Middle frontal gyrus (tissue), 1 donor: ENCODE data around the gene LOC128125822.

Experiments
- DNase-seq: peaks from one replicate; pipeline ENCODE4 v3.0.0-alpha.2; 2015; ENCODE audit warnings: low spot score; ENCODE audit errors: extremely low spot score

LOC128125822 gene

DNA sequence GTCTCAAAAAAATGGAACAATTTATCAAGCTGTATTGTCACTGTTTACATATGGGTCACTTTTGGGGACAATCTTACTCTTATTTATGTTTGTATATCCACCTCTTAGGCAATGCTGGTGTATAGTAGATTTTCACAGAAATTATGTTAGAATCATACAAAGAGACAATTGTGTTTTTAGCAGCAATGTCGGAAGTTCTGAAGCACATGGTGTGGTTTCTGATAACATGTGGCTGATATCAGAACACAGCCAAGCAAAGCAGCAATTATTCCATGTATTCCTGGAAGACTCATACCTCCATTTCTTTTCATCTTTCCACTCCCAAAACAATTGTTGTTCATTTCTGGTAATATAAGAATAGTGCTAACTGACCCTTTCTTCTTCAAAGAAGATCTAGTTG lies 17.5 kb upstream of the LOC128125822 start:
- no peak for DNase-seq

DNA sequence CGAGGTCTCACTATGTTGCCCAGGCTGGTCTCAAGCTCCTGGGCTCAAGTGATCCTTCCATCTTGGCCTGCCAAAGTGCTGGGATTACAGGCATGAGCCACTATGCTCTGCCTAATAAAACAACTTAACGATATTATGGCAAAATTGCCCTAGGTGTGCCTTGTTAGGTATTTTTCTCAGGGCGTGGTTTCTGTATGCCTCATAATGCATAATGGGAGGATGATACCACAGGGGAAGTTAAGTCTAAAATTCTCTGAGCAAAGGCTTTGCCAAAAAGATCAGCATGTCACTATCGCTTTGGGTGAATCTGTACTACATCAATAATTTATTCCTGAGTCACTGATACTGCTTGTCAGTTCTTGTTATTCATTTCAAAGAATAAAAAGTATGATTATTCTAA lies 15.9 kb upstream of the LOC128125822 start:
- DNase-seq = no peak

DNA sequence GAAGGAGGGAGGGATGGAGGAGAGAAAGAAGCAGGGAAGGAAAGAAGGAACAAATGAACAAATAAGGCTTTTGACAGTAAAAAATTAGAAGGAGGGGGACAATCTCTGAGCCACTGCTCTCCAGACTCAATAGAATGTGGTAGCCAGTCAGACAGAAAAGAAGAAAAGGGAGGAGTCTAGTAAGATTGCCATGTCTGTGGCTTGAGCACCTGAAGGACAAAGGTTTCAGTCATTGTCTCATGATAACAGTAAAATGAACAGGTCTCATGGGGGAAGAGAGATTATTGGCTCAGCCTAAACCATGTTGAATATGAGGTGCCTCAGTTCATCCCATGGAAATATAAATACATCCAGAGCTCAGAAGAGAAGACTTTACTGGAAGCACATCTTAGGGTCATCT lies 14.0 kb upstream of the LOC128125822 start:
- DNase-seq = no peak

DNA sequence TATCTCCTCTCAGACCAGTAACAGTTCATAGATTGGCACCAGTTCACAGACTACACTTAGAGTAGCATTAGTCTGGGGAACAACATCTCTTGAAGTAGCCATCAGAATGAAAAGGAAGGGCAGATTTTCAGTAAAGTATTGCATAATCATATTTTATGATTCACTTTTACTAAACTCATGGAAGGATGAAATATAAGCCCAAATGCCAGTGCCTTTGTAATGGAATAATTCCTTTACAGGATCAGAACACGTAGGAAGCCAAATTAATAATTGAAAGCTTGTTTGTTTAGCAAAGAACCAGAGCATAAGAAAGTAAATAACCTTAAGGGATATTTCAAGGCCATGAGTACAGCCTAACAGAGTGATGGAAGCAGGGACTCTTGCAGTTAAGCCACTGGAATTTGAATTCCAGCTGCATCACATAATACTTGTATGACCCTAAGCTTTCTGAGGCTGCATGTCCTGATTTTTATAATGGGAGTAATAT lies 11.4 kb upstream of the LOC128125822 start:
- no peak for DNase-seq

DNA sequence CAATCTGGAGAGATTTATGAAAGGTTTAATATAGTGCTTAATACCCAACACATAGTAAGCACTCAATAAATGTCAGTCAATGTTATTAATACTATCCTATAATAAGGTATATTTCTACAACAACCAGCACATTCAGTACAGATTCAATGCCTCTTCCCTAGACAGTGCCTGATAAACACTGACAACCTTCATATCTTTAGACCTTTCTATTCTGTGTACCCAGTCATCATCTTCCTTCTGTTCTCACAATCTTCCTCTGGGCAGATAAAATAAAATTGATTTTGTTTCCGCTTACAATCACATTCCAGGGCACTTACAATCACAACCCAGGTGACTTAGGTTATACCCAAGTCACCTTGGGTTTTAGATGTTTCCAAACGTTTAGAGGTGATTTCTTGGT lies 11.0 kb upstream of the LOC128125822 start:
- no peak for DNase-seq

DNA sequence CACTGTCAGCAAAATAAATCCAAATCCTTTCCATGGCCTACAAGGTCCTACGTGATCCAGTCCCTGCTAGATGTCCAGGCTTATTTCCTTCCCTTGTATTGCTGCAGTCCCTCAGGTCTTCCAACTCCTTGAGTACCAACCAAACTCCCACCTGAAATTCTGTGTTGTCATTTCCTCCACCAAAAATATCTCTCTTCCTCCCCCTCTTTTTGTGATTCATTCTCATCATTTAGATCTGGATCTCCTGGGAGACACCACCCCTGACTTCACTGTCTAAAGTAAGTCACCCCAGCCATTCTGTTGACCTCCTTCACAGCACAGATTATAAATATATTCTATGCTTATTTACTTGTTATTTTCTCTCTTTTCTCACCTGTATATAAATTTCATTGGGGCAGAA lies 9.0 kb upstream of the LOC128125822 start:
- no peak for DNase-seq

DNA sequence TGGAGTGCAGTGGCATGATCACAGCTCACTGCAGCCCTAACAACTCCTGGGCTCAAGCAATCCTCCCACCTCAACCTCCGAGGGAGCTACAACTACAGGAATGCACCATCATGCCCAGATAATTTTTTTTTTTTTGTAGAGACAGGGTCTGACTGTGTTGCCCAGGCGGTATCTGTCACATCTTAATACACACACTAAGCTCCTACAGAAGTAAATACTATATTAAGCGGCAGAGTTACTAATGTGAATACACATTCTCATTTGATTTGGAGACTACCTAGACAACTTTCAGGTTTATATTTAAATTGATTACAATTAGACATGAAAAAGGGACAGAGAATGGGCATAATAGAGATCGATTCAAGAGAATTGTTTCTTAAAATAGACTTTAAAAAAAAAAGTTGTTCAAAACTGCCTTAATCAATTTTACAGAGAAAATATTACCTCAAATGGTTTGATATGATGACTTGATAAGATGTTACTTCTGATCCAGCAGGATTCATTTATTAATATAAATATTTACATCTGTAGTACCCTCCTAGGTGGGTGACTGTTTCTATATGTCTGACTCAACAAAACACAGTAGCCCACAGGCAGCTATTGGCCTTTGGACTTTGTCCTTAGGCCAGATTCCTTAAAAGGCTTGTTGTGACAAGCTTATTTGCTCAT lies 7.1 kb upstream of the LOC128125822 start:
- no peak for DNase-seq

DNA sequence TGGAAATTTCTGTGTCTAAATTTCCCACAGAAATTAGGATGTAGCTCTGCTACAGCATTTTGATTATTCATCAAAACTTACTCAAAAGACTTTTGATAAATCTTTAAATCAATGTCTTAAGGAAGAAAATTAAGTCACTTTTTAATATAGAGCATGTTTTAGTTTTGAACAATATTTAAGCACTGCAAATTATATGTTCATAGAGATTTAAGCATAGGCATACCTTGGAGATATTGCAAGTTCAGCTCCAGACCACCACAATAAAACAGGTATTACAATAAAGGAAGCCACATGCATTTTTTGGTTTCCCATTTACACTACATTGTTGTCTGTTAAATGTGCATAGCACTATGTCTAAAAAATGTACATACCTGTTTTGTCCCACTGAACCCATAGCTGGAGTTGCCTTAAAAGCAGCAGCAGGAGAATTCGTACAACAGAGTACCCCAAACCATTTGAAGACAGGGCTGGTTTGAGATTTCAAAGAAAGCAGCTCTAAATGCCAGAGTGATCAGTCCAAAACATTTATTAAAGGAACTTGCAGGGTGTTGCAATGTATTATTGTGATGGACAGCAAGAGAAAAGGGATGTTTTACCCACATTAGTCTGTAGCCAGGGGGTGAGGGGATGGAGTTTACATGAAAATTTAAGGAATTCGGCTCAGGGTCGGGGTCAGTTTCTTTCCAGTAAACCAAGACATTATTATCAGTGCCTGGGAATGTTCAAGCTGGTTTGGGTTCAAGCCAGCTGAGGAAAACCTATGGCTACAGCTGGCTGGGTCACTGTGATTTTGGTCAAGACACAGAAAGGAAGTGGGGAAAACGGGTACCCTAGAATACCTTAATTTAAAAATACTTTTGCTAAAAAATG lies 6.3 kb upstream of the LOC128125822 start:
- no peak for DNase-seq

DNA sequence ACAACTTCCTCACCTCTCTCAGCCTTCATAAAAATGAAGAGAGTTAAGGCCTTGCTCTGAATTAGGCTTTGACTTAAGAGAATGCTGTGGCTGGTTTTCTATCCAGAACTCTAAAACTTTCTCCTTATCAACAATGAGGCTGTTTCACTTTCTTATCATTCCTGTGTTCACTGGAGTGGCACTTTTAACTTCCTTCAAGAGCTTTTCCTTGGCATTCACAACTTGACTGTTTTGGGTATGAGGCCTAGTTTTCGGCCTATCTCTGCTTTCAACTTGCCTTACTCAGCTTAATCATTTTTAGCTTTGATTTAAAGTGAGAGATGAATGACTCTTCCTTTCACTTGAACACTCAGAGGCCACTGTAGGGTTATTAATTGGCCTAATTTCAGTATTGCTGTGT lies 4.3 kb upstream of the LOC128125822 start:
- no peak for DNase-seq

DNA sequence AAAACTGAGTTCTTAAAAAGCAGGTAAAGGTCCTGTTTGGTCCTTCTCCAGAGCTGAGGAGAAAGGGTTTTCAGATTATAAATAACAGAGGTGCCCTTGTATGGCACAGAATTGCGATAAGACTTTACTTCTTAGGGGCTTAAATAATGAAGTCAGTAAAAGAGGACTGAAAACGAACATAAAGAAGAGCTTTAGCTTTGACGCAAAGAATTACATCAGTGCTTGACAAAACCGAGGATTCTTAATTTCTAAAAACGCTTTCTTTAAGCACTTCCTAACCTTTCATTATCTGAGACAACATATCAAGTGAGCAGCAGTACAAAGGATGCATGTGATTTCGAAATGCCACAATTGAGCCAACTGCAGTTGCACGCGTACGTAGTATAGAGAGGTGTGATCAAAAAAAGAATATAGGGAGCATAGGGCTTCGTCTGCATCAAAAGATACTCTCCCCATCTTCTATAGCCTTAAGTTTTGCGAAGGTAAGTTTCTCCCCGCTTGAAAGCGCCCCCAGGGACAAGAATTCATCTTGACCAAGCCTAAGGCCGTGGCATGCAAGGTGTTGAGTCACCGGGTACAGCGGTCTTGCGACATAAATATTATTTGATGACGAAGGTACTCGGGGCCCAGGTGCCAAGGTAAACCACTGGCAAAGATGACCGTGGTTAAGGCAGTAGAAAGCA lies 778 bp upstream of the LOC128125822 start:
- peak; percentile 20 for DNase-seq

DNA sequence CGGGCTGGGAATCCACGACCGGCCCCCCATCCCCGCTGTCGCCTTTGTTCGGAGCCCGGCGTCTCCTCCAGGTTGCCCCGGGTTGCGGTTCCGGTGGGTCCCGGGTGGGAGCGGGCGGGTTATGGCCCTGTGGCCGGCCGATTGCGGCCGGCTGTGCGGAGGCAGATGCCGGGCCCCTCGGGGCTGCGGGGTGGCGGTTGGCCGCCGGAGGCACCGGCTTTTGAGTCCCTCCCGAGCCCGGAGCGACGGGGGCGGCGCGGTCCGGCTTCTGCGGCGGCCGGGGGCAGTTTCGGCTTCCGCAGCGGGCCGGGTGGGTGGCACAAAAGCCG lies 431 bp downstream of the LOC128125822 start:
- DNase-seq = no peak

DNA sequence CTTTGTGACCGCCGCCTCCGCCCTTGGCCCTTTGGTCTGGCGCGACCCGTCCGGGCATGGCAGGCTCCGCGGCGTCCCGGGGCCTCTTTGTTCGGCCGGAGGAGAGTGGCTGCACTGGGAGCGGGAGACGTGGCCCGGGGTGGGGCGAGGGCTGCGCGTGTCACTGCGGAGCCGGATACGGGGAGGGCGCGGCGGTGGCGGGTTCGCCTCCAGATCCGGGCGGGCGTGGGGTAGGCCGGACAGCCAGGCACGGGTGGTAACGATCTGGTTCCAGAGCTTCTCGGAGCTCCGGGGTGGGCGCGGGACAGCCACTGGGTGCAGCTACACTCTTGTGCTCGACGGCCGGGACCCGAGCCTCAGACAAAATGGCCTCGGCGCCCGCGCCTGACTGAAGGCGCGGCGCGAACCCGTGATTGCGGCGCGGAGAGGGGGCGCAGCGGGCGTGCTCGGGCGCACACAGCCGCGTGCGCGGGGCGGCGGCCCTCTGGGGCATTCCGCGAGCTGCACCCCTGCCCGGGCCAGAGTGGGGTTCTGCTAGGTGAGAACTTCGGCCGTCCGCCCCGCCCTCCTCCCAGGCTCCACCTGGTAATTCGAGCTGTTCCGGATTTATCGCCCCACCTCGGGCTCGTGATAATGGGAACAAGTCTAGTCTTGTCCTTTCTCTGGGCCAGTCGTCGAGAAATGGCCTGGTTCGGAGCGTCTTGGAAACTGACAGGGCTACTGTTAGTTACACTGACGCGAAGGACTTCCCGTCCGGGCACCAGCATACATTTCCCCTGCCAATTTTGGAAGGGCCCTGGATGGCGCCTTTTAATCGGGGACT lies 1.0 kb downstream of the LOC128125822 start:
- peak; percentile 36 for DNase-seq

DNA sequence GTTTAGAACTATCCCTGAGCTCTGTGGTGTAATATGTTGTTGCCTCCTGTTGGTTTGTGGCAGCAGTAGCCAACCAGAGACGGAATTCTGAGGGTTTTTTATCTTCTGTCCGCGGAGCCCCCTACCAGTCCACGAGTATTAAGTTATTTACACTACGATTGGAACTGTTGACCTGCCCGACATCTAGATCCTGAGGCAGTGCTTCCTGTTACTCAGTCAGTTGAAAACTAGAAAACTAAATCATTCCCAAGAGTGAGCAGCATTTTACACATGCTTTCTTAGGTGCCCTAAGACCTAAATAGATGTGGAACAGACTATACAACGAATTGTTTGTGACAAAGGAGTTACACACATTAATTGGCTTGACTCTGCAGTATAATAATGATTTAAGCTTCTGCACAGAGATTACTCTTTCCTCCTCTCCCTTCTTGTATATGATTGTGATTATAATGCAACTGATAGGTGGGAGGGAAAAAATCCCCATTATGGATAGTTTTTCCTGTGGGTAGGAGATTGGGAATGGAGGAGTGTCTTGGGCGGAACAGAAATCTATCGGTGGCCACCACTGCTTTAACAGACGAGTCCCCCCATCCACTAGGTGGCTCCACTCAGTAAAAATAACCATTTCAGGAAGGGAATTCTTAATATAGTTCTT lies 1.7 kb downstream of the LOC128125822 start:
- no peak for DNase-seq

DNA sequence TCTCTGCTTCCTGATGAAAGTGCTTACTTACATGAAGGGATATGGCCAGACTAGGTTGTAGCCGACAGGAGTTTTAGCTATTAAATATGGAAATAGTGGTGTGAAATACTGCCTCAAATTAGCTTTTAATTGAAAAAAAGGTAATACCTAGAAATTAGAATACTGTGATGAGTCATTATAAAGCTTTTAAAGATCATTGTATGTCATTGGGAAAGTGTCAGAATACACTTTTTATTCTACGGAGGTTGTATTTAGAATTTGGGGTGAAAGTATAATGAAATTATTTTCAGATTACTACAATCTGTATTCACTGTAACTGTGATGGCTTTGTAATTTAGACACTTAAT lies 2.2 kb downstream of the LOC128125822 start:
- no peak for DNase-seq

DNA sequence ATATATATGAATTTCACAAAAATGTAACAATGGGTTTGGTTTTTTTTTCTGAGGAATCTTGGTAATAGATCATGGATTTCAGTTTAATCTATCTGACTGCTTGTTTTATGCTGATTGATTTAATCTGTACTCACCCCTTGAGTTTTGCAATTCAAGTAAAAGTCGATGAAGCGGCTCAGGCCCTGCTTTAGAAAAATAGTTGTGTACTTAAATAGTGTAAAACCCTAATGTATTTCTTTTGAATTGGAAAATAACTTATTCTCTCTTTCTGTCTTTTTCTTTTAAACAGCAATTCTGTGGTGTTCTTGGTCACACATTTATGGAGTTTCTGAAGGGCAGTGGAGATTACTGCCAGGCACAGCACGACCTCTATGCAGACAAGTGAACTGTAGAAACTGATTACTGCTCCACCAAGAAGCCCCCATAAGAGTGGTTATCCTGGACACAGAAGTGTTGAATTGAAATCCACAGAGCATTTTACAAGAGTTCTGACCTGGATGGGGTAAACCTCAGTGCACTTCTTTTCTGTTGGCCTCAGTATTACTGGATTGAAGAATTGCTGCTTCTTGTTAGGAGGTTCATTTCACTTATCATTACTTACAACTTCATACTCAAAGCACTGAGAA lies 4.0 kb downstream of the LOC128125822 start:
- no peak for DNase-seq

DNA sequence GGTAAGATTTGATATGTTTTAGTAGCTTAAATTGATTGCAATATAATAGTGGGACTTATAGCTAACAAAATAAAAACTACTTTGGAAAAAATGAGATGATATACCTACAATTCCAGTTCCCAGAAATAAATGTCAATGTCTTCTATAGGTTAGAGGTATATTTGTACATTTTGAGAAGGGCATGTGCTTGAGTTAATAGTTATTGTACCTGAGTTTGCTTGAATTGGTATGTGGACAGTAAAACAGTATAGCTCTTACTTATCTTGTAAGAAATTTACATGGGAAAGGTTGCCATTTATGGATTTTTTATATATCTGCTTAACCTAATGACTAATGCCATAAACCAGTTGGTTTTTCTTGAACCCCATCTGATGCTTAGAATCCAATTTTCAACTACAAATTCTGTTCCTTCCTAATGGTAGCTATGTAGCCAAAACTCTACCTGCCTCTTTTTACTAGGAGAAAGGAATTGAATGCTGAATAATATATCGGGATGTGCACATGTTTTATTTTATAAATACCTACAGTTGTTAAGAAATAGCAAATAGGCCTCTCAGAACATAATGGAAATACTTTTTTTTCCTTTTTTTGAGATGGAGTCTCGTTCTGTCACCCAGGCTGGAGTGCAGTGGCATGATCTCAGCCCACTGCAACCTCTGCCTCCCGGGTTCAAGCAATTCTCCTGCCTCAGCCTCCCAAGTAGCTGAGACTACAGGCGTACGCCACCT lies 4.9 kb downstream of the LOC128125822 start:
- DNase-seq = no peak

DNA sequence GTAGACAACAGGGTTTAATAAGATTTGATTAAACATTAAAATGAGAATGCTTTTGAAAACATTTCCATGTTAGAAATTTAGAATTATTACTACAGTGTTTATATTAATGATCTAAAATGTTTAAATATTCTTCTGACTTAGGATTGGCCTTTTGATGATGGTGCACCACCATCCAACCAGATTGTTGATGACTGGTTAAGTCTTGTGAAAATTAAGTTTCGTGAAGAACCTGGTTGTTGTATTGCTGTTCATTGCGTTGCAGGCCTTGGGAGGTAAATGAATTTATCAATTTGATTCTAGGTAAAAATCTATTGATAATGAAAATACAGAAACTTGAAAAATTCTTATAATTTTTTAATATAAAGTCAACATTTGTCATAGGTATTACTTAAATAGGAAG lies 6.5 kb downstream of the LOC128125822 start:
- DNase-seq = no peak

DNA sequence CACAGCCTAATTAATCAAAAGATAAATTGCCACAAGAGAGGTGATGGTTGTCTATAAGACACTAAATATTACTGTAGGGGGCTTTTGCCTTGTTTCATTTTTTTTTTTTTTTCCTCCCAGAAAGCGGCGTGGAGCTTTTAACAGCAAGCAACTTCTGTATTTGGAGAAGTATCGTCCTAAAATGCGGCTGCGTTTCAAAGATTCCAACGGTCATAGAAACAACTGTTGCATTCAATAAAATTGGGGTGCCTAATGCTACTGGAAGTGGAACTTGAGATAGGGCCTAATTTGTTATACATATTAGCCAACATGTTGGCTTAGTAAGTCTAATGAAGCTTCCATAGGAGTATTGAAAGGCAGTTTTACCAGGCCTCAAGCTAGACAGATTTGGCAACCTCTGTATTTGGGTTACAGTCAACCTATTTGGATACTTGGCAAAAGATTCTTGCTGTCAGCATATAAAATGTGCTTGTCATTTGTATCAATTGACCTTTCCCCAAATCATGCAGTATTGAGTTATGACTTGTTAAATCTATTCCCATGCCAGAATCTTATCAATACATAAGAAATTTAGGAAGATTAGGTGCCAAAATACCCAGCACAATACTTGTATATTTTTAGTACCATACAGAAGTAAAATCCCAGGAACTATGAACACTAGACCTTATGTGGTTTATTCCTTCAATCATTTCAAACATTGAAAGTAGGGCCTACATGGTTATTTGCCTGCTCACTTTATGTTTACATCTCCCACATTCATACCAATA lies 7.8 kb downstream of the LOC128125822 start:
- no peak for DNase-seq

DNA sequence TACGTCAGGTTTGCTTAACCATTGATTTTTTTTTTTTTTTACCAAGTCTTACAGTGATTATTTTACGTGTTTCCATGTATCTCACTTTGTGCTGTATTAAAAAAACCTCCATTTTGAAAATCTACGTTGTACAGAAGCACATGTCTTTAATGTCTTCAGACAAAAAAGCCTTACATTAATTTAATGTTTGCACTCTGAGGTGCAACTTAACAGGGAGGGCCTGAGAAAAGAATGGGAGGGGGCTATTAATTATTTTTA lies 8.4 kb downstream of the LOC128125822 start:
- DNase-seq = no peak
